ENCODE data around the gene ZNF70.

ZNF70 gene

GRCh38 chr22:23775779-23776375 lies 25.0 kb upstream of the ZNF70 start:
- ChIA-PET CTCF (interaction anchor here (0.7 to 17.1 kb wide), 7 partner anchors 9 to 72 kb away, joined by 3 to 387 read pairs (median 3); partner anchors contain the start of gene CHCHD10), POLR2A (no interaction called here)
- DNase-seq (ENCODE audit: low read depth, low spot score): no peak
- no peak for TF ChIP-seq CTCF (IDR thresholded peaks at IDR 0.05; ENCODE audit: insufficient read depth, low read length, missing control alignments)
- no peak overlapping the region for H3K4me3 ChIP-seq (ENCODE audit: low read depth, low read length)

GRCh38 chr22:23774922-23775436 lies 24.1 kb upstream of the ZNF70 start:
- no peak for TF ChIP-seq CTCF (IDR thresholded peaks at IDR 0.05; ENCODE audit: insufficient read depth, low read length, missing control alignments)
- POLR2A ChIA-PET: interaction anchor here (1.0 to 1.3 kb wide), 3 partner anchors 11 to 83 kb away, joined by 3 to 4 read pairs (median 3); partner anchors contain the start of gene SLC2A11
- DNase-seq (ENCODE audit: low read depth, low spot score): no peak
- CTCF ChIA-PET: interaction anchor here (0.9 to 17.1 kb wide), 9 partner anchors 8 to 82 kb away, joined by 3 to 387 read pairs (median 3); partner anchors contain the start of genes CHCHD10, SLC2A11 and SMARCB1
- no peak overlapping the region for H3K4me3 ChIP-seq (ENCODE audit: low read depth, low read length)

- no peak for DNase-seq (ENCODE audit: low read depth, low spot score)
- CTCF ChIA-PET: interaction anchor here (0.9 to 17.1 kb wide), 7 partner anchors 9 to 83 kb away, joined by 3 to 387 read pairs (median 3); partner anchors contain the start of genes SLC2A11 and SMARCB1
- no peak for TF ChIP-seq CTCF (IDR thresholded peaks at IDR 0.05; ENCODE audit: insufficient read depth, low read length, missing control alignments)
- POLR2A ChIA-PET: interaction anchor here (1.0 to 1.3 kb wide), 3 partner anchors 12 to 83 kb away, joined by 3 to 4 read pairs (median 3); partner anchors contain the start of gene SLC2A11
- H3K4me3 ChIP-seq (ENCODE audit: low read depth, low read length): no peak overlapping the region
Observed at GRCh38 chr22:23774114-23774921, 23.4 kb upstream of the ZNF70 start.

GRCh38 chr22:23773483-23774113 lies 22.7 kb upstream of the ZNF70 start:
- ChIA-PET CTCF (interaction anchor here (1.2 to 17.1 kb wide), 7 partner anchors 8 to 84 kb away, joined by 3 to 387 read pairs (median 7); partner anchors contain the start of genes SLC2A11 and SMARCB1), POLR2A (no interaction called here)
- DNase-seq (ENCODE audit: low read depth, low spot score): no peak
- TF ChIP-seq CTCF (IDR thresholded peaks at IDR 0.05; ENCODE audit: insufficient read depth, low read length, missing control alignments): no peak
- peak overlapping the region; percentile 57 for H3K4me3 ChIP-seq (ENCODE audit: low read depth, low read length)

- CTCF ChIA-PET: interaction anchor here (1.2 to 17.1 kb wide), 6 partner anchors 9 to 84 kb away, joined by 3 to 387 read pairs (median 8); partner anchors contain the start of genes C22orf15 and SMARCB1
- no peak for DNase-seq (ENCODE audit: low read depth, low spot score)
- no peak for TF ChIP-seq CTCF (IDR thresholded peaks at IDR 0.05; ENCODE audit: insufficient read depth, low read length, missing control alignments)
- peak within 1 kb of the TSS; percentile 57 for H3K4me3 ChIP-seq (ENCODE audit: low read depth, low read length)
- POLR2A ChIA-PET: interaction anchor here (0.6 kb wide), 1 partner anchor 9 kb away, joined by 3 read pairs; no protein-coding TSS in a partner anchor
Observed at GRCh38 chr22:23772649-23773473, 21.9 kb upstream of the ZNF70 start, which contains the start of gene MMP11. Gene MMP11, plus strand, starts transcription at chr22:23772849. Its CDS starts 22 bp downstream, at chr22:23772871.

All from AG04449 (cell line).